ENCODE data around the gene ASCC3. TPM values are rescaled to one million over a fixed set of nuclear protein-coding genes. Genes with fewer than 3 reads are reported as not detected.

The ASCC3 gene
- total RNA-seq, 1 experiment from 2014 or later: 40.5 TPM

DNA sequence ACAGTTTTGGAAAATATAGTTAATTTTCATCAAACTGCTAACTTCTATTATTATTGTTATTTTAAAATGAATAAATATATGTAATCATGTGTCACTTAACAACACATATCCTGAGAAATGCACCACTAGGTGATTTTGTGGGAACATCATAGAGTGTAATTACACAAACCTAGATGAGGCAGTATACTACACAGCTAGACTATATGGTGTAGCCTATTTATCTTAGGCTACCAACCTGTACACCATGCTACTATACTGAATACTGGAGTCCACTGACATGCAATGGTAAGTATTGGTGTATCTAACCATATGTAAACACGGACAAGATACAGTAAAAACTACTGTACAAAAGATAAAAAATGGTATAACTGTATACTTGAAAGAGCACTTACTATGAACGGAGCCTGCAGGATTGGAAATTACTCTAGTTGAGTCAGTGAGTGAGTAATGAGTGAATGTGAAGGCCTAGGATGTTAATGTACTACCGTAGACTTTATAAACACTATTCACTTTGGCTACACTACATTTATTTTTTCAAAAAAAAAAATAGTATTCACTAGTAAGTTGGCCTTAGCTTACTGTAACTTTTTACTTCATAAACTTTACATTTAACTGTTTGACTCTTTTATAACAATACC lies 72.4 kb downstream of the ASCC3 start:
- peaks cover 39% of the 10 kb centered on the region for H3K79me2 ChIP-seq (ENCODE audit: insufficient read depth, low read length)

More for the DNA sequence above, 72.4 kb downstream of the ASCC3 start:
- Histone ChIP-seq H3K9me3 (ENCODE audit: control insufficient read depth in 1 of 2, insufficient read depth in 1 of 2, low read depth in 1 of 2, low read length in 2 of 2) (no peaks in the 10 kb centered on the region), H3K27ac (ENCODE audit: low read depth, low read length) (no peak overlapping the region), H2AFZ (ENCODE audit: low read depth, low read length, poor library complexity, severe bottlenecking) (no peak overlapping the region), H3K9me2 (ENCODE audit: insufficient read depth) (no peaks in the 10 kb centered on the region), H3K4me1 (ENCODE audit: control insufficient read depth in 1 of 2, insufficient read depth in 2 of 2, low read length in 2 of 2) (no peaks in the 10 kb centered on the region), H4K20me1 (ENCODE audit: insufficient read depth) (no peaks in the 10 kb centered on the region), H3K36me3 (ENCODE audit: control insufficient read depth in 1 of 2, insufficient read depth in 2 of 2, low read length in 2 of 2) (no peaks in the 10 kb centered on the region), H3K9ac (ENCODE audit: low read length) (no peak overlapping the region), H3K4me3 (replicated peaks in 1 of 2; ENCODE audit: low read depth in 1 of 2, low read length in 2 of 2) (no peak overlapping the region), H3K4me2 (ENCODE audit: low read length) (no peak overlapping the region), H3K27me3 (ENCODE audit: insufficient read depth, low read length) (no peaks in the 10 kb centered on the region)
- intact Hi-C loops (cut with micrococcal nuclease): no loop called here
- ATAC-seq (no peak; the same call in 1 of the 2 replicates), DNase-seq (ENCODE audit: low read depth, low spot score) (no peak)
- ChIA-PET RAD21 (ENCODE audit: low non-redundant PET in 1 of 2, low total read pairs in 2 of 2, uncharacterized antibody in 2 of 2, unreplicated experiment in 2 of 2) (no interaction called here), CTCF (no interaction called here), POLR2A (no interaction called here)
- TF ChIP-seq SIN3A (IDR thresholded peaks at IDR 0.05; ENCODE audit: low read depth) (no peak), CEBPB (IDR thresholded peaks at IDR 0.05; ENCODE audit: low read depth) (no peak), CBX3 (IDR thresholded peaks at IDR 0.05; ENCODE audit: low read depth) (no peak), ELF1 (IDR thresholded peaks at IDR 0.05; ENCODE audit: borderline replicate concordance, low read depth) (no peak), EGR1 (IDR thresholded peaks at IDR 0.05; ENCODE audit: low read depth) (no peak), ZFX (IDR thresholded peaks at IDR 0.05) (no peak), MAX (IDR thresholded peaks at IDR 0.05) (no peak), SRF (IDR thresholded peaks at IDR 0.05; ENCODE audit: low read depth) (no peak), SP1 (IDR thresholded peaks at IDR 0.05; ENCODE audit: low read depth) (no peak), RAD21 (IDR thresholded peaks at IDR 0.05; ENCODE audit: low read depth) (no peak), ZNF274 (IDR thresholded peaks at IDR 0.05; ENCODE audit: low read depth, low read length) (no peak)
- TF ChIP-seq, protein P1, sequence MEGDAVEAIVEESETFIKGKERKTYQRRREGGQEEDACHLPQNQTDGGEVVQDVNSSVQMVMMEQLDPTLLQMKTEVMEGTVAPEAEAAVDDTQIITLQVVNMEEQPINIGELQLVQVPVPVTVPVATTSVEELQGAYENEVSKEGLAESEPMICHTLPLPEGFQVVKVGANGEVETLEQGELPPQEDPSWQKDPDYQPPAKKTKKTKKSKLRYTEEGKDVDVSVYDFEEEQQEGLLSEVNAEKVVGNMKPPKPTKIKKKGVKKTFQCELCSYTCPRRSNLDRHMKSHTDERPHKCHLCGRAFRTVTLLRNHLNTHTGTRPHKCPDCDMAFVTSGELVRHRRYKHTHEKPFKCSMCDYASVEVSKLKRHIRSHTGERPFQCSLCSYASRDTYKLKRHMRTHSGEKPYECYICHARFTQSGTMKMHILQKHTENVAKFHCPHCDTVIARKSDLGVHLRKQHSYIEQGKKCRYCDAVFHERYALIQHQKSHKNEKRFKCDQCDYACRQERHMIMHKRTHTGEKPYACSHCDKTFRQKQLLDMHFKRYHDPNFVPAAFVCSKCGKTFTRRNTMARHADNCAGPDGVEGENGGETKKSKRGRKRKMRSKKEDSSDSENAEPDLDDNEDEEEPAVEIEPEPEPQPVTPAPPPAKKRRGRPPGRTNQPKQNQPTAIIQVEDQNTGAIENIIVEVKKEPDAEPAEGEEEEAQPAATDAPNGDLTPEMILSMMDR (IDR thresholded peaks at IDR 0.05 in 2 of 3, conservative IDR thresholded peaks at IDR 0.05 in 1 of 3; ENCODE audit: borderline replicate concordance in 1 of 3, insufficient read depth in 1 of 3, low read depth in 2 of 3, low read length in 2 of 3): no peak
- BruUV-seq (replicated peaks): no TSS peak

All from HCT116 (cell line).